OCI-LY7 (cell line): ENCODE results near the gene NCOR2. TPM values are rescaled to one million over a fixed set of nuclear protein-coding genes. Genes with fewer than 3 reads are reported as not detected.

Source experiments
- BruUV-seq: library from RNA; stranded (reverse); fragments of 400-500 nt; replicated peaks from 2 replicates; lab custom pipeline; 2021; lab: Mats Ljungman, UMichigan
- CTCF ChIA-PET: fragments of 300-600 bp; sonication (Branson Sonifier 250); formaldehyde crosslinking; loops from one replicate; lab custom pipeline; 2022; ENCODE audit warnings: antibody characterized with exemption; ENCODE audit not compliant: unreplicated experiment; lab: Charles Lee
- POLR2A ChIA-PET: fragments of 300-600 bp; sonication (Branson Sonifier 250); formaldehyde crosslinking; loops from one replicate; lab custom pipeline; 2022; ENCODE audit warnings: antibody characterized with exemption; lab: Charles Lee
- DNase-seq: peaks from one replicate; pipeline ENCODE4 v3.0.0-alpha.2; 2015; ENCODE audit warnings: low spot score
- H2AFZ ChIP-seq: fragments of 200-600 bp; sonication (generic), shearing (Covaris generic); 2 replicates; pipeline ENCODE4 v1.6.1; 2014; ENCODE audit warnings: mild to moderate bottlenecking, antibody characterized with exemption, low read length, moderate library complexity
- H3K27ac ChIP-seq: fragments of 200-600 bp; sonication (generic); 2 replicates; pipeline ENCODE4 v1.5.1; 2014; ENCODE audit warnings: mixed run types, low read depth, mild to moderate bottlenecking, moderate library complexity, low read length, inconsistent platforms; ENCODE audit not compliant: poor library complexity, severe bottlenecking
- H3K36me3 ChIP-seq: fragments of 200-600 bp; sonication (generic); 2 replicates; pipeline ENCODE4 v1.6.1; 2014; ENCODE audit warnings: mild to moderate bottlenecking, antibody characterized with exemption, low read length, moderate library complexity, mixed read lengths; ENCODE audit not compliant: insufficient read depth
- H3K4me1 ChIP-seq: fragments of 200-600 bp; sonication (generic); 2 replicates; pipeline ENCODE4 v1.5.1; 2014; ENCODE audit warnings: mild to moderate bottlenecking, low read length; ENCODE audit not compliant: insufficient read depth, poor library complexity, severe bottlenecking
- H3K4me2 ChIP-seq: fragments of 200-600 bp; sonication (generic); 2 replicates; pipeline ENCODE4 v1.6.1; 2014; ENCODE audit warnings: mild to moderate bottlenecking, low read length
- H3K4me3 ChIP-seq: fragments of 200-600 bp; sonication (generic); 2 replicates; pipeline ENCODE4 v1.5.1; 2014; ENCODE audit warnings: mild to moderate bottlenecking, low read depth, low read length; ENCODE audit not compliant: poor library complexity, severe bottlenecking
- H3K79me2 ChIP-seq: fragments of 200-600 bp; sonication (generic); 2 replicates; pipeline ENCODE4 v1.6.1; 2016; ENCODE audit warnings: low read depth, mild to moderate bottlenecking, low read length, moderate library complexity, mixed read lengths; ENCODE audit not compliant: insufficient read depth
- H3K9me2 ChIP-seq: fragments of 200-600 bp; sonication (generic); 2 replicates; pipeline ENCODE4 v1.6.1; 2016; ENCODE audit warnings: mild to moderate bottlenecking, low read length, mixed read lengths; ENCODE audit not compliant: insufficient read depth
- H3K9me3 ChIP-seq: fragments of 200-600 bp; sonication (generic); 2 replicates; pipeline ENCODE4 v1.6.1; 2014; ENCODE audit warnings: mild to moderate bottlenecking, mixed run types, low read length, mixed read lengths
- H4K20me1 ChIP-seq: fragments of 200-600 bp; sonication (generic); 2 replicates; pipeline ENCODE4 v1.6.1; 2014; ENCODE audit warnings: mild to moderate bottlenecking, antibody characterized with exemption, low read length, moderate library complexity, mixed read lengths; ENCODE audit not compliant: insufficient read depth
- EZH2phosphoT487 ChIP-seq: fragments of 200-600 bp; sonication (generic); IDR thresholded peaks from 2 replicates; pipeline ENCODE4 v1.6.1; 2018; ENCODE audit warnings: low read depth, borderline replicate concordance, mild to moderate bottlenecking, mixed run types, antibody characterized with exemption, low read length, moderate library complexity, mixed read lengths
- intact Hi-C: fragments of 100-400 bp; cut with micrococcal nuclease; formaldehyde crosslinking; loops from one replicate; pipeline ENCODE4 v1.10.0; 2022; ENCODE audit not compliant: unreplicated experiment
- total RNA-seq, 2 experiments: library from RNA; depleted of rRNA in 1 of 2; stranded (reverse); fragments of >200 nt in 1 of 2; shearing (Covaris generic) in 1 of 2; gene quantifications; 2 replicates each; pipeline ENCODE4 v1.2.3, GENCODE V29; 2014 to 2022
- TF ChIP-seq, protein P1 (sequence below): fragments of 200-600 bp; sonication (generic); conservative IDR thresholded peaks from 2 replicates; pipeline ENCODE4 v1.5.1; 2014; ENCODE audit warnings: mild to moderate bottlenecking, antibody characterized with exemption, low read length, moderate library complexity, mixed read lengths

NCOR2 gene
- total RNA-seq, 2 experiments from 2014 or later, result 22.7 to 159 TPM

DNA sequence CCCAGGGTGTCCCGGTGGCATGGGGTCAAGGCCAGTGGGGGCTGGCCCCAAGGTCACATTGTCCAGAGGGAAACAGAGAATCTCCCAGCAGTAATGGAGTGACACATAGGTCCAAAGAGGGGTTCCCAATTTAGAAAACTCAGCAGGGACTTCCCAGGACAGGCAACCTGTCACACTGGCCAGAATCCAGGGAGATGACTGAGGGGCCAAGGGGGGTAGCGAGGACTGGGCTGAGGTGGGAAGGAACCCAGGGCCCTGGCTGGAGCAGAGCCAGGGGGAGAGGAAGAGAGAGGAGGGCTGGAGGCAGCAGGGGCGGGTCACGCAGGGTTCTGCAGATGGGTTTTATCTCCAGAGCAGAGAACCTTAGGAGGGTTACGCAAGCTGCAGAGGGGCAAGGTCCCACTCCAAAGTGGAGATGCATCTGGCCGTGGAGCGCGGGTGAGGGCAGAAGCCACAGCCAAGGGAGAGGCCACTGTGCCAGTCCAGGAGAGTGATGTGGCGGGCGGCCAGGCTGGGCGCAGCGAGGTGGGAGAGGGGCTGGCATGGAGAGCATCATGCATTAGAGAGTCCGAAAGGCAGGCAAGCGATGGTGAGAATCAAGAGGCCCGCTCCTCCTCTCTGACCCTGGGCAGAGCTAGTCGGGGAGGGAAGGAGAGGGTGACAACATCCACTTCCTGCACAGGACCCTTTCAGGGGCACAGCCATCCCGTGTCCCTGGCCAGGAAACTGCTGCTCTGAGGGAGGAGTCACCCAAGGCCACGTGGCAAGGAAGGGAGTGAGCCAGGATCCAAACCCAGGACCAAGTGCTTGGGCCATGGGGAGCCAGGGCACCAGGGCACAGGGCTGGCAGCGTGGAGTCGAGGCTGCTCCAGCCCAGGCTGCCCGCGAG is 29.0 kb downstream of the NCOR2 start:
- Histone ChIP-seq H3K9me2 (no peaks in the 10 kb centered on the region), H3K4me2 (no peak overlapping the region), H3K9me3 (no peaks in the 10 kb centered on the region), H3K79me2 (peaks cover 13% of the 10 kb centered on the region; the same call in 1 of the 2 replicates), H3K36me3 (no peaks in the 10 kb centered on the region), H3K27ac (no peak overlapping the region), H2AFZ (no peak overlapping the region), H3K4me3 (no peak overlapping the region), H3K4me1 (peaks cover 6% of the 10 kb centered on the region), H4K20me1 (no peaks in the 10 kb centered on the region; the same call in 1 of the 2 replicates)
- no peak for TF ChIP-seq EZH2phosphoT487
- TF ChIP-seq, protein P1, sequence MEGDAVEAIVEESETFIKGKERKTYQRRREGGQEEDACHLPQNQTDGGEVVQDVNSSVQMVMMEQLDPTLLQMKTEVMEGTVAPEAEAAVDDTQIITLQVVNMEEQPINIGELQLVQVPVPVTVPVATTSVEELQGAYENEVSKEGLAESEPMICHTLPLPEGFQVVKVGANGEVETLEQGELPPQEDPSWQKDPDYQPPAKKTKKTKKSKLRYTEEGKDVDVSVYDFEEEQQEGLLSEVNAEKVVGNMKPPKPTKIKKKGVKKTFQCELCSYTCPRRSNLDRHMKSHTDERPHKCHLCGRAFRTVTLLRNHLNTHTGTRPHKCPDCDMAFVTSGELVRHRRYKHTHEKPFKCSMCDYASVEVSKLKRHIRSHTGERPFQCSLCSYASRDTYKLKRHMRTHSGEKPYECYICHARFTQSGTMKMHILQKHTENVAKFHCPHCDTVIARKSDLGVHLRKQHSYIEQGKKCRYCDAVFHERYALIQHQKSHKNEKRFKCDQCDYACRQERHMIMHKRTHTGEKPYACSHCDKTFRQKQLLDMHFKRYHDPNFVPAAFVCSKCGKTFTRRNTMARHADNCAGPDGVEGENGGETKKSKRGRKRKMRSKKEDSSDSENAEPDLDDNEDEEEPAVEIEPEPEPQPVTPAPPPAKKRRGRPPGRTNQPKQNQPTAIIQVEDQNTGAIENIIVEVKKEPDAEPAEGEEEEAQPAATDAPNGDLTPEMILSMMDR, result no peak
- no TSS peak for BruUV-seq
- POLR2A ChIA-PET, result interaction anchor here (1.0 kb wide), 1 partner anchor 12 kb away, joined by 4 read pairs; no protein-coding TSS in a partner anchor
- no peak for DNase-seq
- intact Hi-C loops, result no loop called here
- CTCF ChIA-PET, result no interaction called here

DNA sequence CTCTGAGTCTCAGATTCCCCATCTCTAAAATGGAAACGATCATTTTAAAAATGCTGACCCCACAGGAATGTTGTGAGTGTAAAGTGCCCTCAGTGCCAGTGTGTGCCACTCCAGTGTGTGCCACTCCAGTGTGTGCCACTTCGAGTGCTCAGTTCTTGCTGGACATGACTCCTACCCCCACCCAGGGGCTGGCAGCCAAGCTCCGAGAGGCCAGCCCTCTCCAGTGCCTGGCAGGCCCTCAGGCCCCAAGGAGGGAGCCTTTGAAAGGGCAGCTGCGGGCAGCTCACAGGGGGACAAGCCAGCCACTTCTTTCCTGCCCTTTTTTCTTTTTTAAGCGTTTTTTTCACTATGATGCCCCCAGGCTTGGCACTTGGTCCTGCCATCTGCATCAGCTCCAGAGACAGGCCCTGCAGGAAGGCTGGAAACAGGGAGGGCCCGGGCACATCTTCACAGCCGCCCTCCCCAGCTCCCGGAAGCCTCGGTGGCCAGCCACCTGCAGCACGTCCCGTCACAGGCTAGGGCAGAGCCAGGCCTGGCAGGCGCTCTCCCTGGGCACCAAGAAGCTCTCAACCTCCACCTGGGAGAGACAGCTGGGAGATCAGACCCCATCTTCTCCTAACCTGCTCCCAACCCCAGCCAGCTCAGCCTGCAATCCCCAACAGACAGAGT is 29.8 kb downstream of the NCOR2 start:
- intact Hi-C loops, result no loop called here

More for the DNA sequence above, 29.8 kb downstream of the NCOR2 start:
- TF ChIP-seq EZH2phosphoT487, result no peak
- TF ChIP-seq, protein P1, result no peak
- H2AFZ ChIP-seq, result no peak overlapping the region
- no peaks in the 10 kb centered on the region for H3K36me3 ChIP-seq
- H3K9me2 ChIP-seq, result no peaks in the 10 kb centered on the region
- H3K27ac ChIP-seq, result no peak overlapping the region
- H3K4me3 ChIP-seq, result no peak overlapping the region
- no peaks in the 10 kb centered on the region; the same call in 1 of the 2 replicates for H4K20me1 ChIP-seq
- BruUV-seq, result no TSS peak
- POLR2A ChIA-PET, result interaction anchor here (1.0 kb wide), 1 partner anchor 13 kb away, joined by 4 read pairs; no protein-coding TSS in a partner anchor
- CTCF ChIA-PET, result no interaction called here
- no peaks in the 10 kb centered on the region for H3K4me1 ChIP-seq
- H3K9me3 ChIP-seq, result no peaks in the 10 kb centered on the region
- no peak overlapping the region for H3K4me2 ChIP-seq
- H3K79me2 ChIP-seq, result peaks cover 13% of the 10 kb centered on the region; the same call in 1 of the 2 replicates
- no peak for DNase-seq
